ENCODE data around the gene LCTL.

GRCh38 chr15:66598095-66598815 lies 32.5 kb upstream of the LCTL start:
- TF ChIP-seq EZH2phosphoT487 (IDR thresholded peaks at IDR 0.05; ENCODE audit: borderline replicate concordance, low read depth, low read length) (no peak), CTCF (conservative IDR thresholded peaks at IDR 0.05; ENCODE audit: low read length) (no peak)

All from OCI-LY7 (cell line).